Ecto neural progenitor cell (in vitro differentiated cells): Measurements from ENCODE around the gene MAPK1IP1L.
"Not testable (repeated sequence)": the region's sequence is repeated elsewhere in the genome, so short reads cannot be mapped to it uniquely, and the experiment has no call there.

Experiments
- DNase-seq: peaks from one replicate; pipeline ENCODE4 v3.0.0-alpha.2; 2018; ENCODE audit warnings: low spot score

The MAPK1IP1L gene

DNA sequence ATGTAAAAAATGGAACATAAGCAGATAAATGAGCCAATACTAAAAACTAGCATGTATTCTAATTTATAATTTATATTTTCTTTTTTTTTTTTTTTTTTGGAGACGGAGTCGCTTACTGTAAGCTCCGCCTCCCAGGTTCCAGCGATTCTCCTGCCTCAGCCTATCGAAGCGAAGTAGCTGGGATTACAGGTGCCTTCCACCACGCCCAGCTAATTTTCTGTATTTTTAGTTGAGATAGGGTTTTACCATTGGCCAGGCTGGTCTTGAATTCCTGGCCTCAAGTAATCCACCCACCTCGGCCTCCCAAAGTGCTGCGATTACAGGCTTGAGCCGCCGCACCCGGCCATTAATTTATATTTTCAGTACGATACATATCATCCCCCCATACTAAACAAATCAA, 2.7 kb downstream of the MAPK1IP1L start:
- DNase-seq: no peak

GRCh38 chr14:55057919-55058318, 6.5 kb downstream of the MAPK1IP1L start:
- DNase-seq: no peak

DNA sequence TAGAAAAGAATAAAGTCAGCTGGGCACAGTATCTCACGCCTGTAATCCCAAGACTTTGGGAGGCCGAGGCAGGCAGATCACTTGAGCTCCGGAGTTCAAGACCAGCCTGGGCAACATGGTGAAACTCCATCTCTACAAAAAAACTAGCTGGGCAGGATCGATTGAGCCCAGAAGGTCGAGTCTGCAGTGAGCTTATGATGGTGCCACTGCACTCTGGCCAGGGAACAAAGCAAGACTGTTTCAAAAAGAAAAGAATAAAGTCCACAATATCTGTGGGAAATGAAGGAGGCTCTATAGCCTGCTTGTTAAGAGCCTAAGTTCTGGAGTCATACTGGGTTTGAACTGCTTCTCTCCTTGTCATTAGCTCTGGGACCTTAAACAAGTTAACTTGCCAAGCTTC, 7.9 kb downstream of the MAPK1IP1L start:
- DNase-seq: no peak

GRCh38 chr14:55062517-55063351, 11.3 kb downstream of the MAPK1IP1L start:
- no peak for DNase-seq

- DNase-seq: not testable (repeated sequence)
Measured at GRCh38 chr14:55064896-55065295, 13.4 kb downstream of the MAPK1IP1L start.

DNA sequence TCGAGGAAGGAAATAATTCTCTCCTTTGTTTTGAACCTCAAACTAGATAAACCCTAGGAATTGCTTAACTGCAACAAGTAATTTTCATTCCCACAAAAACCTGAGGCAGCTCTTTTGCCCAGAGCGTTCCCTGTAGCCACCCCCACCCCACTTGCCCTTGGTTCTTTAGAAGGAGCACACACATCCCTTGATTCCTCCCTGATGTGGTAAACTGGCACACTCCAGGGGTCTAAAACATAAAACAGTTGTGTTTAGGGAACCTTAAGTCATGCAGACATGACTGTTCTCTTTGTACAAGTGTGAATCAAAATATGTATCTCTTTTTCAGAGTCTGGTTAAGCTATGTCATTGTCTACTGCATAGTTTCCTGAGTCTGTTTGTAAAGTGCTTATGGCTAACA, 14.0 kb downstream of the MAPK1IP1L start:
- DNase-seq: no peak

- no peak for DNase-seq
Measured at GRCh38 chr14:55066223-55066622, 14.8 kb downstream of the MAPK1IP1L start.

DNA sequence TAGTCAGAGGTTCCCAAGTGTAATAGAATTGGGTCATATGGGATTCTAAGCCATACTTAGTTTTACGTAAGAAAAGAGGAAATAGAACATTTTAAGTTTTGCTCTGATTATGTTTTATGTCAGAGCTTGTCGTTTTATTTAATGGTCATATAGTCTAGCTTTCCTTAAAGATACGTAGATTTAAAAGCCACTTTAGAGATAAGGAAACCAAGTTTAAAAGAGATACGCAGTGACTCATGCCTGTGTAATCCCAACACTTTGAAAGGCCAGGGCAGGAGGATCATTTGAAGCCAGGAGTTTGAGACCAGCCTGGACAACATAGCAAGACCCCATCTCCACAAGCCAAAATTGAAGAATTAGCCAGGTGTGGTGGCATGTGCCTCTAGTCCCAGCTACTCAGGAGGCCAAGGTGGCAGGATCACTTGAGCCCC, 19.5 kb downstream of the MAPK1IP1L start:
- DNase-seq: no peak

- DNase-seq: no peak
Measured at GRCh38 chr14:55071870-55072640, 20.6 kb downstream of the MAPK1IP1L start.

GRCh38 chr14:55073856-55074255, 22.4 kb downstream of the MAPK1IP1L start:
- DNase-seq: no peak

GRCh38 chr14:55074662-55075061, 23.2 kb downstream of the MAPK1IP1L start:
- no peak for DNase-seq

- no peak for DNase-seq
Measured at GRCh38 chr14:55075628-55076175, 24.3 kb downstream of the MAPK1IP1L start.

GRCh38 chr14:55077170-55078151, 26.0 kb downstream of the MAPK1IP1L start:
- no peak for DNase-seq

GRCh38 chr14:55079961-55080360, 28.5 kb downstream of the MAPK1IP1L start:
- not testable (repeated sequence) for DNase-seq

DNA sequence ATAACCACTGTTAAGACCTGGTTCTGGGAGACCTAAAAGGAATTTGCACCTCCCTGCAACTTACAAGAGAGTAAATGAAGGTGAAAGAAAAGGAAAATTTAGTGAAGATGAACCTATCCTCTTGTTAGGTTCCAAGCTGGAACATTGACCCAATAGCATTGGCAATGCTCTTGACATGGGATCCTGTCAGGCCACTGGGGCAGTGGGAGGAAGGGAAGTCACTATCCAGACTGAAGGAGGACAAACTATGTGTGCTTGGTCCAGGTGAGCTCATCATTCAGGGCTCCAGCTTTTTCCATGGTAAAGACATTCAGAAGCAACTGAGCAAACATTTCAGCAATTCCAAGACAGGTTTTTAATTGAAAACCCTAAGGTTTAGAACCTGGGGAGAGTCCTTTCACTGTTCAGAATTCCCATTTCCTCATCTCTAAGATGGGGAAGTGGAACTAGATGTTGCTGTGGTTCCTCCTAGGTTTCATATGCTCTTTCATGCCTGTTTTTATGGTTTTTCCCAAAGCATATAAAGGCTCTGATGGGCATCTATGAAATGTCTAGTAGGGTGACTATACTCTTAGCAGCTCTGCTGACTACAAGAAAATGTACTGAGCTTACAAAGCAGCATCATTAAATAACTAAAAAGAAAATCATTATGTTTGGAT, 33.1 kb downstream of the MAPK1IP1L start:
- DNase-seq: no peak

- no peak for DNase-seq
Measured at GRCh38 chr14:55085060-55085660, 33.7 kb downstream of the MAPK1IP1L start.

DNA sequence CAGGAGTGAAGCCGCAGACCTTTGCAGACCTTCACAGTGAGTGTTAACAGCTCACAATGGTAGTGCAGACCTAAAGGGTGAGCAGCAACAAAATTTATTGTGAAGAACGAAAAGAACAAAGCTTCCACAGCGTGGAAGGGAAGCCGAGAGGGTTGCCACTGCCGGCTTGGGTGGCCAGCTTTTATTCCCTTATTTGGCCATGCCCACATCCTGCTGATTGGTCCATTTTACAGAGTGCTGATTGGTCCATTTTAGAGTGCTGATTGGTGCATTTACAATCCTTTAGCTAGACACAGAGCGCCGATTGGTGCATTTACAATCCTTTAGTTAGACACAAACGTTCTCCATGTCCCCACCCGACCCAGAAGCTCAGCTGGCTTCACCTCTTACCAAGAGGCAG, 35.5 kb downstream of the MAPK1IP1L start:
- DNase-seq: no peak

DNA sequence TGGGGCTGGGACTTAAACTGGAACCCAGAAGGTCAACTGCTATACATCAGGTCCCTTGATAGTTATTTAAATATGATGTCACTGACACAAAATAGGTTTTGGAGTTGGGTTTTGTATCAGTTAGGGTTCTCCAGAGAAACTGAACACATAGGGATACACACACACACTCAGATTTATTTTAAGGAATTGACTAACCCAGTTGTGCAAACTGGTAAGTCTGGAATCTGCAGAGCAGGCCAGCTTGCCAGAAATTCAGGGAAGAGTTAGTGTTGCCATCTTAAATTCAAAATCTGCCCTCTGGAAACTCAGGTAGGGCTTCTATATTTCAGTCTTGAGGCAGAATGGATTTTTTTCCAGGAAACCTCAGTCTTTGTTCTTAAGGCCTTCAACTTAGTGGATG, 36.9 kb downstream of the MAPK1IP1L start:
- DNase-seq: no peak

- no peak for DNase-seq
Measured at GRCh38 chr14:55092341-55092740, 40.9 kb downstream of the MAPK1IP1L start.

GRCh38 chr14:55094292-55095157, 43.1 kb downstream of the MAPK1IP1L start:
- no peak for DNase-seq
